Stimulated activated CD4-positive, alpha-beta T cell treated with anti-CD3 and anti-CD28 coated beads, Interleukin-4, amount 100 ng/mL, for 1 hour (primary cell): Measurements from ENCODE around the gene ARNT2.

ENCODE experiments used
- DNase-seq: peaks from one replicate; pipeline ENCODE4 v3.0.0-alpha.2; 2020

Gene ARNT2

DNA sequence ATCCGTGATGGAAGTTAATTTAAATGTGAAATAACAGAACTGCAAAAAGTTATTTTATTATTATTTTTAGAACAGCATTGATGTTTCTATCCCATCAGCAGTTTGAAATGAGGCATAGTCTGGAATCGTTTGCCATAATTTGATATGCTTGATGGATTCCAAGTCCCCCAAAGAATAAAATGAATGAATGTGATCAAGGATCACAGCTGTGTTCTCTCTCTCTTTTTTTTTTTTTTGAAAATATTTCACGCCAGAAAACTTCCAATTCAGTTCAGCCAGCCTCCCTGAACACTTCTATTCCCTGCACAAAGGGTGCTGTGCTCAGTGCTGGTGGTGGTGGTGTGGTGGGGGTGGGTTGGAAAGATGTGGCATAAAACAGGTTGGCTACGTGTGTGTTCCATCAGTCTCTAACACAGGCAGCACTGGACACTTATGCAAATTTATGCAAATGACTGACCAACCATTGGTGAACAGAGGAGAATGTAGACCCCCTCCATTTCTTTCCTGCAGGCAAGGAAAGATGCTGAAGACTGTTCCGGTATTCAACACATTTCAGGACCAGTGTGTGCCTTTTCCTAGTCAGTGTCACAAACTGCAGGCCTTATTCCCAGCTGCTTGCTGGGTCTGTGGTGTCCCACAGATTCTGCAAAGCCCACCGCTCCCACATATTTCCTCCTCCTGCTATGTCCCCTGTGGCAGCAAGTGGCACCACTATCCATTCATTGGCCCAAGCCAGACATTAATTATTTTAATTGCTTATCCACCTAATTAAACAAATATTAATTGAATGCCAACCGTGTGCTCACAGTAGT is 10.6 kb downstream of the ARNT2 start:
- no peak for DNase-seq

DNA sequence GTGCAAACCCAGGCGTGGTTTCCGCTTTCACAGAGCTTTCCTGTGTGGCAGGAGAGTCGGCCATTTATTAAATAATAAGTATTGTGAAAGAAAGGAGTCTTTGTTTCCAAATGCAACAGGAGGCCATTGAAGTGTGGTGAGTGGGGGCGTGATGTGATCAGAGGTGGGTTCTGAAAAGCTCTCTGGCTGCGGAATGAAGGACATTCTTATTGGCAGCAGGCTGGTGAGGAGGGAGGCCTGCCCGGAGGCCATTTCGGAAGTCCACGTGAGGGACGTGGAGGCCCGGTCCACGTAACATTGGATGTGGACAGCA is 11.1 kb downstream of the ARNT2 start:
- DNase-seq, result no peak

DNA sequence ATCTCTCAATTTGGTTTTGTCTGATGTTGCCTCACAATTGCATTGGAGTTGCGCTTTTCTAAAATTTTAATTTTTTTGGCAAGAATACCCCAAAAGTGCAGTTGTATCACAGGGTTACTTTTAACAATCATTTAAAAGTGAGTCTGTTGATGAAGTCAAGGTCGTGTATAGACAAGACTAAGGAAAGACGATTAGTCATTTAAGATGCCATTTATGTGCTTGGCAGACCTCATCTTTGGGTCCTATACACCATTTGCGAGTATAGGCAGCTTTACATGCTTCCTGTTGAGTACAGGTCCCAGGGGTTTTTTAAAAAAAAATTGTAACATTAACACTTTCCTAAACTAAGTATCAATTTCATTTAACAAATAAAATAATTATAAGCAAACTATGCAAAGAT is 12.5 kb downstream of the ARNT2 start:
- no peak for DNase-seq

DNA sequence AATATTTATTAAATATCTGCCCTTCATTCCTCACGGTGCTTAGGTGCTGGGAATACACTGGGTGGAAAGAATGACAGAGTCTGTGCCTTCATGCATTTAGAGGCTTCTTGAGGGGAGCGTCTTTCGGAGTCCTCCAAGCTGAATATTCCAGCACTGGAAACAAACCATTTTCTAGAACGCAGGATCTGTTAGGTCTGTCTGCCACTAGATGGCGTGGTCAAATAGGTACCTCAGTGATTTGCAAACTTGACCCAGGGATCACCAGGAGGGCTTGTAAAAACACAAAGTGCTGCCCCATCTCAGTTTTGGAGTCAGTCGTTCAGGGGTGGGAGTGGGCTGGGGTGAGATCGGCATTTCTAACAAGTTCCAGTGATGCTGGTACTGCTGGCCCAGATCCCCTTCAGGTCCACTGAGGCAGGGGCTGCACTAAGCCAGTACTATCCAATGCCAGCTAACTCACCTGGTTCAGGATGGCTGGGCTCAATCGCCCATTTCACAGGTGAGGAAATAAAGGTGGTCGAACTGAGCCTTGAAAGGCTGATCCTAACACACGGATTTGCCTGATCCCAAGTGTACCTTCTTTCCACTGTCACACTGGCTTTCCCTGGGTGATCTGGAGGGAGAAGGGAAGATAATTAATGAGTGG is 14.8 kb downstream of the ARNT2 start:
- no peak for DNase-seq

DNA sequence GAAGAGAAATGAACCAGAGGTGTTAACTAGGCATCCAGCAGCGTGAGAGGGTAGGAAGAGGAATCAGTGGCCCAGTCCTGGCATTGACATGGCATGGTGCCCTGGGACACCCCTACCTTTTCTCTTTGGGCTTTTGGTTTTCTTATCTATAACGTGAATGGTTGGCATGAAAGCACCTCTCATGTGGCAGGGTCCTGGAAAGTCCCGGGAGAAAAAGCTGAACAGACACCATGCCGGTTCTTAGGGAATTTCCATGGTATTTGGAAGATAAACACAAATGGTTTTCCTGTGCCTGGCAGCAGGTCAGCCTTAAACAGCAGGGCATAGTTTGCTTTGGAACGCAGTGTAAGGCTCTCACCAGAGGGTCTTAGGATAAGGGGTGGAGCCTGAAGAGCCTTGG is 15.4 kb downstream of the ARNT2 start:
- DNase-seq, result no peak

DNA sequence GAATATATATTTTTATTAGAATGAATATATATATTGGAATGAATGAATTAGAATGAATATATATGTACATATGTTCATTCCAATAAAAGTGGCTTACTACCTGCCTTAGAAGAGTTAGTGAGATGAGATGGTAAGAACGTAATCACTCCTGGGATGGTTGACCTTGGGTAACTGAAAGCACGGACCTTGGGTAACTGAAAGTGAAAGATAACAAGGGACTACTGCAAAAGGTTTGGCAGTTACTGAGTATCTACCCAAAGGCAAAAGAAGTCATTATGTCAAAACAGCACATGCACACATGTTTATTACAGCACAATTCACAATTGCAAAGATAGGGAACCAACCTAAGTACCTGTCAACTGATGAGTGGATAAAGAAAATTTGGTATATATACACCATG is 16.5 kb downstream of the ARNT2 start:
- no peak for DNase-seq

DNA sequence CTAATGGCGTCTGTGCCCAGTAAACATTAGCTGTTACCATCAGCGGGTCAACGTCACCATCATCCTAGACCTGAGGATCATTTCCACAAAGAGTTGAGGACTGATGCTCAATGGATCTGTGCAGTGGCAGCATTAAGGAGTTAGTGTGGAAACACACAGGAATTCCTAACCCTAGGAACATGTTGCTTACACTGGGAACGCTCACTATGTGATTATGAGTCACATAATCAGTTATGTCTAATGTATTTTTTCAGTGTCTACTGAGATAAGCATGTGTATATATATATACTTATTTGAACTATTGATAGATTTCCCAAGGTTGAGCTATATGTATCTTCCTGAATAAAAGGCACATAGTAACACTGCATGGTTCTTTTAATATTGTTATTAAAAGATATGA is 19.0 kb downstream of the ARNT2 start:
- no peak for DNase-seq

DNA sequence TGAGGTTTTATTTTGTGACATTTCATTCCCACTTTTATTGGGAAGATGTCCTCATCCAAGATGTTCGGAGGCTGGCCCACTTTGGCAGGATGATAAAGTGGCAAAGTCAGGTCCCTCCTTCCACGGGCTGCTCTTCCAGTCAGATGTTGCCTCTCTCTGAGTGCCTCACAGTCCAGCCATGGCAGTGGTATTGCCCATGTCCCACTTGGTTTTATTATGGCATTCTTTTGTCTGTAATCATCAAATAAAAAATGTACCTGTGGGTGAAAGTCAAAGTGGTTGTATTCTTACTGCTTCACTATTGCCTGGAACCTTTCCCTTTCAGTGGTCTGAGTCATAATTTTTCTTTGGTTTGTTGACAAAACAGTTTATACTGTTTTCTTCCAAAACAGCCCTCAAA is 20.2 kb downstream of the ARNT2 start:
- no peak for DNase-seq

DNA sequence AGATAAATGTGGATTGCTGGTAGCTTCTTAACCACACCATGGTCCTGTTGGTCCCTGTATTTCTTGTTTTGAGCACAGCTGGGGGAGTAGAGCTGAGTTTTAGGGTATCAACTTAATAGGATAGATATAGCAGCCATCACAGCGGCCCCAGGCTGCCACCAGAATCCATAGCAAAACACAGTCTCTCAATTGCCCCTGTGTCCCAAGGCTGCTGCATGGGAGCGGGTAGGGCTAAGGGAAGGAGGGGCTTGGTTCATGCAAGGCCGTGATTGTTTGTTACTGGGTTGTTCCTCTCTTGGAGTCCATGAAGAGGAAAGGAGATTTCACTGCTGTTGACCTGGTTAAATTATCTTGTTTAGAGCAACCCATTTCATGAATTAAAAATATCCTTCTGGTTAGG is 22.1 kb downstream of the ARNT2 start:
- no peak for DNase-seq

DNA sequence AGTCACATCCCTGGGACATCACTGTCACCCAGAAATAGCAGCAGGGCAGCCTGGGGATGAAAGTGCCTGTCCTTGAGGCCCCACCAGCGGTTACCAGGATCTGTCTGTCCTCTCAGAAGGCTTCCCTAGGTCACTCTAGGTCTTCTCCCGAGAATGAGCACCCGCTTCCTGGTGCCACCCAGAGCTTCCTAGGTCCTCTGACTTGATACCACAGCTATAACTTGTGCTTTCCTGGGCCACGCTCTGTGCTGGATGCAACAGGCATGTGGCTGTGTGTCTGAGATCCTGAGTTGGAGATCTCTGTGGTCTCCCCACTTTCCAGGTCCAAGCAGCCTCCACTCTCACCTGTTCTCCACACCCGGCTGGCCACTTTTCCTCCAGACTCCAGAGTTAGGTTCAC is 25.8 kb downstream of the ARNT2 start:
- no peak for DNase-seq

DNA sequence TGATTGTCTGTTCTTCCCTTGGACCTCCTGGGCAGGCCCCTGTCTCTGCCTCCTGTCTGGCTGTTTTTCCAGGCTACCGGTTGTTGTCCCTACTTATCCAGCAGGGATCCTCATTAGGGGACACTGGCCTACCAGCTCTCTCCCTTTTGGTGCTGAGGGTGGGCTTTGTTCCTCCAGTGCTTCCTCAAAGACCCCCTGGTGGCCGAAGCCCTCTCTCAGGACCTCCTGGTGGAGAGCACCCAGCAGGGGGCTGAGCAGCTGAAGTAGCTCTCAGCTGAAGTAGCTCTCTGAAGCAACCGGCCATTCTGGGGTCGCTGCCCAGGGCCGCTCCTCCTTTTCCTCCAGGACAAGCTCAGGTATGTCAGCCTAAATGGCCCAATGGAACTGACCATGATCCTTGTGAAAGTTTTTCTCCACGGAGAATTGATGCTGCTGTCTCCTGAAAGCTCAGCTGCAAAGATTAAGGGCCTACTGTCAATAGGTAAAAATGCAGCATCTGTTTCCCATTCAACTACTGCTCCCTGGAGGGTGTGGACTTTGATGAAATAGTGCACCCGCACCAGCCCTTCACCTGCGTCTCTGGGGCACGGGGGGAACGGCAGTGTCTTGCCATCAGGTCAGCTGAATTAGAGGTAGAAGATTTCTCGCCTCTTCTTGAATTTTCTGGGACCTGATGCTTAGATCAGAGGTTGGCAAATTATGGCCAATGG is 27.6 kb downstream of the ARNT2 start:
- no peak for DNase-seq

DNA sequence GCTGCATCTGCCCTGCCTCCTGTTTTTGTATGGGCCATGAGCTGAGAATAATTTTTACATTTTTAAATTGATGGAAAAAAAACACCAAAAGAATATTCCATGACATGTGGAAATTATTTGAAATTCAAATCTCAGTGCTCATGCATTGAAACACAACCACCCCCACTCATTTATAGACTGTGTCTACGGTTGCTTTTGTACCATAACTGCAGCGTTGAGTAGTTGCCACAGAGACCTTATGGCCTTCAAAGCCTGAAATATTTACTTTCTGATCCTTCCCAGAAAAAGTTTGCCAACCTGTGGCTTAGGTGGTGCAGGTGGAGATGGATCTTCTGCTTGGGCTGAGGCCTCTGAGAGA is 28.1 kb downstream of the ARNT2 start:
- no peak for DNase-seq

DNA sequence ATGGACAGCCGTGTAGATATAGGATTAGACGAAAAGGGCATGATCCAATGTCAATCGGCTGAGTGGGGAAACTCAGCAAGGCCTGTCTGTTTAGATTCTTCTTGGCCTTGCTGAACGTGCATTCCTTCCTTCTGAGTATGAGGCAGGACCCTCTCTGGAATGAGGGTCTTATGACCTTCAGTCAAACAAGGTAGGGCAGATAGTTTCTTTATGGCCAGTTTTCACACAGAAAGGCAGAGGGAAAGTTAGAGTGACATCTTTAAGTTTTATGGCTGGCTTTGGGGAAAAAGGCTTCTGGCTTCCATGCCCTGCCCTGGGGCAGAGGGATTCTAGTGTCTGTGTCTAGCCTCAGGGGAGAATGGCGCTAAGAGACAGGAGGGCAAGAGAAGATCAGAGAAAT is 29.7 kb downstream of the ARNT2 start:
- DNase-seq, result no peak

DNA sequence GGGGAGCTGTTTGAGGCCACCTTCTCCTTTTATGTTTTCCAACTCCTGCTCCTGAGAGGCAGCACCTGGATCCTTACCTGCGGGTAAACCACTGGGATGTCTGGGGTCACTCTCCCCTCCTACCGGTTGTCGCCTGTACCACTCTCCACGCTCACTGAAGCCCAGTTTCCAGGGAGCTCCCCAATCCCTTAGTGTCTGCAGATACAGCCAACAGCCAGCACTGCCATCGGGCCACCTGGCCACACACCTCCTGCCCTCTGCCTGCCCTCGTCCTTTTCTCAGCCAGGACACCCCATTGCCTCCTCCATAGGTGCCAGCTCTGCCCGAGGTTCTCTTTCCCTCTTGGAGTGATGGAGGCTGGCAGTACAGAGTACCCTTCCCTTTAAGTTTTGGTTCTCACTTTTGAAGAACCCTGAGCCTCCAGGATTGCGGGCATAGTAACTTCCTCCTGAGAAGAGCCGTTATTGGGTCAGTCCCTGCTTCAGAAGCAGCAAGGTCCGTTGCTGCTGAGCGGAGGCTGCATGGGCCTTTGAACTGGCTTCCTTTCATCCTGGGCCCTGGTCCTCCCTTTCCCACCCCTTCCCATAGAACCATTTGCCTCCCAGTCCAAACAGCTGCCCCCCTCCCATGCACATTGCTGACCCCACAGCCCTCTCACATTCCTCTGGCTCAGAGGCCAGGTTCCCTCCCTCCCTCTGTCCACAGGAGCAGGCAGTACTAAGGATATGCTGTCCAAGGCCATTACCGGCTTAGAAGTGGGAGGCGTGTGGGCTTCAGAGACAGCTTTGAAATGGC is 30.9 kb downstream of the ARNT2 start:
- DNase-seq, result no peak

DNA sequence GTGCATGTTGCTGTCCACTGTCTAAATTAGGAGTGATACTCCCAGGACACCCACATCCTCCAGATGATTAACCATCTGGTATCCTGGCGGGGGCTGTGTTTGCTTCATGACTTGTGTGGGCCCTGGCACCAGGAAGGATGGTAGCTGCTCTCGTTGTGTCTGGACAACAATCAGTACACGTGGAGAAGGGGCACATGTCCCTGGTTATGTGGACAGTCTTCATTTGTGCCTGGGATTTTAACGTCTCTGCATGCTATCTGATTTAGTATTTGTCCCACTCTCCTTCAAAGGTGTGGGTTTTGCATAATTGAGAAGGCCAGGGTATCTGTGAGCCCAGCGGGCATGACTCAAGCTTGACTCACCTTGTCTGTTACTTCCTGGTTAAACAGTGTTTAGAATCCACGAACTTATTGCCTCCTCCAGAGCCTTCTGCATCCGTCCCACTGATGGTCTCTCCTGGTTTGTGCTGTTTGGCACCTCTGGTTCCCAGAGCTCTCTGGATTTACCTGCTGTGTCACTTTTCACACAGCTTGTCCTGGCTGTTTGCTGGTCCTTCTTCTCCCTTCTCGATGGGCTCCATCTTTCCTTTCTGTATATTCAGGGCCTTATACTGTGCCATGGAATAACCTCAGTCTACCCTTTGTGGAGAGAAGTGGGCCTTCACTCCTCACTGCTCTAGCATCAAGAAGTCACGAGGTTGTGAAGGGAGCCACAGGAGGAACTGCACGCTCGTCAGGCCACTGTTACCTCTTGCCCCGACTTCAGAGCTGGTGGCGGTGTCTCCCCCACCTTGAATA is 32.5 kb downstream of the ARNT2 start:
- DNase-seq, result no peak

DNA sequence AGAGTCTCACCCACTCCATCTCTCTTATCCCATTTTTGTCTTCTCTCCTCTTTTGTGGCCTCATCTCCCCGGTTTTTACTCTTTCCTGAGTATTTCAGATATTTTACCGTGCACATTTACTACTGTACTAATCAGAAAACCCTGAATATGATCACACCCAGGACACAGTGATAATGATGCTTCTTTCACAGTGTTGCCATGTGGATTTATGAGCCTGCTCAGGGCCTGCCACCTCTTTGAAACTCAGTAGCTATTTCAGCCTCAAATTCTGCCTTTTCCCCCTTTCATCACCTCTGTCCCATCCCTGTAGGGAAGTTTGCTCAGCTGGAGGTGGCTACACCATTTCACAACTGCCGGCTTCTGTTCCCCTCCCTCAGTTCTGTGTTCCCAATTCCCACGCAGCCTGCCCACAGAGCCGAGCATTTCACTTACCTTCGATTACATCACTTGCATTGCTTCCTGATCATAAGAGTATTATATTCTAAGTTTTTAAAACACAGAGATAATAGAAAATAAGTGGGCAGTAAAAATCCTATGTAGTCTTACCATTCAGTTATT is 33.2 kb downstream of the ARNT2 start:
- DNase-seq, result no peak

DNA sequence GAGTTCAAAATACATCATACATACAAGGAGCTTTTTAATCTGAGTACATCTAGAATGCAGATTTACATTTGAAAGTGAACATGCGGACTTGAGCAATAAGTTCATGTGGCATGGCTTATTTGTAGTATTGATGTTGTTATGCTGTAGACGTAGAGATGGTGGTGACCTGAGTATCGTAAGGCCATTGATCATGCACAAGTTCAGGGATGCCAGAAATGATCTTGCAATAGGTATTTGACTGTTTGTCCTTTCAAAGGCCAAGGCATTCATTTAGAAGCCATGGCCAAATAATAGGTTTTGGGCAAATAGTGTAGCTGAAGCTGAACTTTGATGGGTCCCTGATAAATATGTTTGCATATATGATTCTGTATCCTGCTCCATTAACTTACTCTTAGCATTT is 35.0 kb downstream of the ARNT2 start:
- DNase-seq, result no peak

DNA sequence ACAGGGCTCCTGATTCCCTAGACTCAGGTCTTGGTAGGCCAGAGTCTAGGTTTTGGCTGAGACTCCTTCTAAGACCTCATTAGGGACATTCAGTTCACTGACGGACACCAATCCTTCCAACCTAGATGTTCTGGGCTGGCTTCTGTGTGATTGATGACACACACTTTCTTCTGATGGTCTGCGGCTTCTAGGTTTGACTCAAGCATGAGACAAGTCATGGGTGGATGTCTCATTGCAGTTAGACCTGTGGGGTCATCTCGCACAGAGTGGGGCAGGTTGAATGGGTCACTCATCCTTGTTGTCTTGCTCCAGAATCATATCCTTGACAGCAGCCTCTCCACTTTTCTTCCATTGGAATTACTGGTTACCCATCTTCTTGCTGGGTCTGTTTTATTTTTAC is 35.8 kb downstream of the ARNT2 start:
- DNase-seq, result no peak

DNA sequence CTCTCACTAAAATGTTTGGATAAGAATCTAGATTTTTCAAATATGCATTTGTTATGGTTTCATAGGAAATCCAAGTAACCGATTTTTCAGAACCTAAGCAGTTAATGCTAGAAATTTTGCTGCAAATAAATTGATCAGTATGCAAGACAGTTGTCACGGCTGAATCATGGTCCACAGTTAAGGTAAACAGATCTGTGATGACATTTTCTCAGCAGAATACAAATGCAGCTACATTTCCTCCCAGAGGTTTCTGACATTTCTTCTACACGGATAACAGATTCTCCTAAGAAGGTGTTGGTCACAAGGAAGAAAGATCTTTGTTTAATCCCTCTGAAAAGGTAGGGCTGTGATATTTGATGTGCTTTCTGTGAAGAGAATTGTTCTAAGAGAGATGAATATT is 36.9 kb downstream of the ARNT2 start:
- DNase-seq, result no peak

DNA sequence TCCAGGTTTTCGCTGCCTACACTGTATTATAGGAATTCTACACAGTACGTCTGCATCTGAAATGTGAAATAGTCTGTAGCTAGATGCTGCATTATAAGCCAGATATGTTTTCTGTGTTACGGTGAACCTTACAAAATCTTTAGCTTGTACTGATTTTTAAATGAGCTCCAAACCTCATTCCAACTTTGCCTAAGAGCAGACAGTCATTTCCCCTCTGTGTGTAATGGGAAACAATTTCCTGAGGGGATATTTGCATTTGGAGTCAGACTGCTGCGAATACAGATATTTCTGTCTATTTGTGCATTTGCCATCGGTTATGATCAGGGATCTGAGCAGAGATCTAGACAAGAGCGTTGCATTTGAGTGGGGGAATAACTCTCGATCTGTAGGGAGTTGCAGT is 37.5 kb downstream of the ARNT2 start:
- DNase-seq, result no peak

DNA sequence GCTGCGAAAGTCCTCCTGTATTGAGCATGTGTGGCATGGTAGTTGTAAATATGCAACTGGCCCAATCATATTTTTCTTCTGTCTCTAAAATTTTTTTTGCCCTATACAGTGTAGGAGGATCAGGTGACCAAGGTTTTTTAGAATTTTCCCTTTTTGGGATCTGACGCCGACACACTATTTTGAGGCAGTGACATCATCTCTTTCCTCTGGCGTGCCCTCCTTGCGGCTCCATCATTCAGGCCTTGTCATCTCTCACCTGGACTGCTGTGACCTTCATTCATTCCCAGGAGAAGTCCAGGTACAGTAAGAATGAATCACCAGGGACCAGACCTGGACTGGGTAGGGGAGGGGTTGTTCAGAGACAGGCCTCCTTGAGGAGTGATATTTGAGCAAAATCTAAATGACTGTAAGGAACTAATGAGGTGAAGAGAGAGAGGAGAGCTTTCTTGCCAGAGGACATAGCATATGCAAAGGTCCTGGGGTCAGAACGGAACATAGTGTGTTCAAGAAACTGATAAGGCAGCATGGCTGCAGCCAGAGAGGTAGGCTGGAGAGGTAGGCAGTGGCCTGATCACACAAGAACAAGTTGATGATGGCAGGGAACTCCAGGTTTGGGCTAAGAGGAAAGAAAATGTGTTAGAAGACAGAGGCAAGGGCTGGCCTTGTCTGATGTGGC is 38.7 kb downstream of the ARNT2 start:
- no peak for DNase-seq

DNA sequence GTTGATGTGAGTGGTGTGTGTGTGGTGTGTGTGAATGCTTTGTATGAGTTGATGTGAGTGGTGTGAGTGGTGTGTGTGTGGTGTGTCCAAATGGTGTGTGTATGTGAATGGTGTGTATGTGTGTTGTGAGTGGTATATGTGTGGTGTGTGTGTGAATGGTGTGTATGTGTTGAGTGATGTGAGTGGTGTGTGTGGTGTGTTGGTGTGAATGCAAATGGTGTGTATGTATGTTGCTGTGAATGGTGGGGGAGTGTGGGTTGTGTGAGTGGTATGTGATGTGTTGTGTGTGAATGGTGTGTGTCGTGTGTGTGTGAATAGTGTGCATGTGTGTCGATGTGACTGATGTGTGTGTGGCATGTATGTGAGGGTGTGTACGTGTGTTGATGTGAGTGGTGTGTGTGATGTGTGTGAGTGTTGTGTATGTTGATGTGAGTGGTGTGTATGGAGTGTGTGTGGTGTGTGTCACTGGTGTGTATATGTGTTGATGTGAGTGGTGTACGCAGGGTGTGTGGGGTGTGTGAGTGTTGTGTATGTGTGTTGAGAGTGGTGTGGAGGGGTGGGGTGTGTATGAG is 40.6 kb downstream of the ARNT2 start:
- no peak for DNase-seq
